ENCODE results near the gene SIGLEC10.
A peak's percentile ranks its signal among the peaks of the same experiment; 100 is the strongest.

Gene SIGLEC10

DNA sequence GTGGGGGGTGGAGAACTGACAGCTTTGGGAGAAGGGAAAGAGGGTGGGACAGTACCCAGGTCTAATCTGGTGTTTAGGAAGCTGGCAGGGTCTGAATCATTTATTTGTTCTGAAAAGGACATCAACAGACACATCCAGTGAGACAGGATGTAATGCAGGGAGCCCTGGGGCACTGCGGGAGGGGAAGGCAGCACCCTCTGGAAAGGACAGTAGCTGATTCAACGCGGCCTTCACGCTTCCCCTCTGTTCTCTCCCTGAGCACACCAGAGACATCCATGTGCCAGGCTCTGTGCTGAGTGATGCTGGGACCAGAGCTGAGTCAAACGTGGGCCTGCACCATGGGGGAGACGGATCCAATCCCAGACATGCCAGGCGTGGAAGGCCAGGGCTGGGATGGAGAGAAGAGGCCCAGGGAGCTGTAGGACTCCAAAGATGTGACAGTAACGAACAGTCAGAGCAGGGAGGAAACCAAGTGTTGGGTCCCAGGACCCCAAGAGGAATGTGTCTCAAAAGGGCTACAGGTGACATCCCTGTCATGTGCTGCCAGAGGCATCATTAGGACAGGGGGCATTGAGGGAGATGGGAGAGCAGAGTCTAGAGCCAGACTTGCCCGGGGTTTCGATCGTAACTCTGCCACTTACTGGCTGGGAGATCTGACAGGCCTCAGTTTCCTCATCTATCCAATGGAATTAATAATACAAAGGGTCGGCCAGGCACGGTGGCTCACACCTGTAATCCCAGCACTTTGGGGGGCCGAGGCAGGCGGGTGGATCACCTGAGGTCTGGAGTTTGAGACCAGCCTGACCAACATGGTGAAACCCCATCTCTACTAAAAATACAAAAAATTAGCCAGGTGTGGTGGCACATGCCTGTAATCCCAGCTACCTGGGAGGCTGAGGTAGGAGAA lies 53.0 kb downstream of the SIGLEC10 start:
- DNase-seq = no peak
- no peak for ATAC-seq (ENCODE audit: insufficient read depth, low read depth)
- Histone ChIP-seq H3K27ac (ENCODE audit: low read length) (no peak overlapping the region), H3K9me3 (ENCODE audit: insufficient read depth, low read length, severe bottlenecking) (no peaks in the 10 kb centered on the region), H3K9ac (ENCODE audit: low read depth, low read length) (peak overlapping the region; percentile 25; the same call in 1 of the 2 replicates), H3K79me2 (ENCODE audit: insufficient read depth, low read length) (peaks cover 42% of the 10 kb centered on the region), H2AFZ (ENCODE audit: low read depth, low read length) (no peak overlapping the region), H3K27me3 (ENCODE audit: insufficient read depth, low read length, poor library complexity) (no peaks in the 10 kb centered on the region), H3K36me3 (ENCODE audit: insufficient read depth, low read length) (peaks cover 4% of the 10 kb centered on the region; the same call in 1 of the 2 replicates), H3K4me3 (ENCODE audit: low read depth in 1 of 2, low read length in 2 of 2) (peak overlapping the region in 1 of 2 experiments; percentile 18; a peak in 1 of 4 replicates), H3K4me2 (ENCODE audit: insufficient read depth, low read length) (peak overlapping the region; percentile 43), H4K20me1 (ENCODE audit: insufficient read depth, low read length) (peaks cover 11% of the 10 kb centered on the region), H3K4me1 (ENCODE audit: insufficient read depth, low read length) (peaks cover 44% of the 10 kb centered on the region)
- no peak for TF ChIP-seq CTCF (IDR thresholded peaks at IDR 0.05; ENCODE audit: borderline replicate concordance, extremely low read depth, low read length, poor library complexity, severe bottlenecking)
- no peak for TF ChIP-seq EZH2 (IDR thresholded peaks at IDR 0.05; ENCODE audit: borderline replicate concordance, low read depth, low read length, severe bottlenecking)

GRCh38 chr19:51361239-51361638 lies 56.2 kb downstream of the SIGLEC10 start:
- peaks cover 27% of the 10 kb centered on the region for H3K4me1 ChIP-seq (ENCODE audit: insufficient read depth, low read length)
- H3K9ac ChIP-seq (ENCODE audit: low read depth, low read length) = no peak overlapping the region
- peaks cover 17% of the 10 kb centered on the region for H4K20me1 ChIP-seq (ENCODE audit: insufficient read depth, low read length)
- H3K27me3 ChIP-seq (ENCODE audit: insufficient read depth, low read length, poor library complexity) = no peaks in the 10 kb centered on the region
- H2AFZ ChIP-seq (ENCODE audit: low read depth, low read length) = no peak overlapping the region
- ATAC-seq (ENCODE audit: insufficient read depth, low read depth) (no peak), DNase-seq (no peak)
- no peaks in the 10 kb centered on the region for H3K9me3 ChIP-seq (ENCODE audit: insufficient read depth, low read length, severe bottlenecking)
- no peak overlapping the region for H3K27ac ChIP-seq (ENCODE audit: low read length)
- peaks cover 4% of the 10 kb centered on the region; the same call in 1 of the 2 replicates for H3K36me3 ChIP-seq (ENCODE audit: insufficient read depth, low read length)
- peaks cover 33% of the 10 kb centered on the region for H3K79me2 ChIP-seq (ENCODE audit: insufficient read depth, low read length)
- H3K4me3 ChIP-seq (ENCODE audit: low read depth in 1 of 2, low read length in 2 of 2) = no peak overlapping the region
- TF ChIP-seq CTCF (IDR thresholded peaks at IDR 0.05; ENCODE audit: borderline replicate concordance, extremely low read depth, low read length, poor library complexity, severe bottlenecking) = no peak
- TF ChIP-seq EZH2 (IDR thresholded peaks at IDR 0.05; ENCODE audit: borderline replicate concordance, low read depth, low read length, severe bottlenecking) = no peak
- no peak overlapping the region for H3K4me2 ChIP-seq (ENCODE audit: insufficient read depth, low read length)

Data from DND-41 (cell line).